GM12878 (cell line): ENCODE data around the gene UNC13B. TPM values are rescaled to one million over a fixed set of nuclear protein-coding genes. Genes with fewer than 3 reads are reported as not detected.

Source experiments
- ATAC-seq: fragments of 200-7000 bp; cut with Tn5 transposase; 3 replicates; pipeline ENCODE4 v1.9.1; 2020; ENCODE audit warnings: mild to moderate bottlenecking, moderate library complexity
- BruUV-seq: library from RNA; stranded (reverse); fragments of 400-500 nt; replicated peaks from 2 replicates; lab custom pipeline; 2021; lab: Mats Ljungman, UMichigan
- CTCF ChIA-PET: fragments of 300-600 bp; sonication (Branson Sonifier 250); formaldehyde crosslinking; extraction: SDS; loops from one replicate; lab custom pipeline; 2021; ENCODE audit warnings: inconsistent platforms; lab: Yijun Ruan, JAX
- POLR2A ChIA-PET: fragments of 350-600 bp; formaldehyde crosslinking; extraction: SDS; loops from one replicate; lab custom pipeline; 2021; ENCODE audit warnings: inconsistent platforms; lab: Charles Lee
- RAD21 ChIA-PET: fragments of 300-600 bp; sonication (Branson Sonifier 250); formaldehyde crosslinking; loops from one replicate; lab custom pipeline; 2023; ENCODE audit warnings: antibody characterized with exemption; ENCODE audit not compliant: unreplicated experiment; lab: Charles Lee
- SMC1A ChIA-PET: fragments of 300-600 bp; sonication (Branson Sonifier 250); formaldehyde crosslinking; loops from one replicate; lab custom pipeline; 2023; ENCODE audit not compliant: unreplicated experiment, uncharacterized antibody; lab: Charles Lee
- DNase-seq: peaks from one replicate; pipeline ENCODE4 v3.0.0-alpha.2; 2011; ENCODE audit warnings: low read depth, low spot score
- FAIRE-seq: peaks from 3 replicates; lab custom pipeline; 2011; peaks lifted over from hg19 to GRCh38; lab: Jason Lieb, UNC
- H2AFZ ChIP-seq: 2 replicates; pipeline ENCODE4 v1.6.0; 2011; ENCODE audit warnings: low read depth, low read length, control low read depth; ENCODE audit not compliant: control insufficient read depth
- H3K27ac ChIP-seq: 2 replicates; pipeline ENCODE4 v1.5.1; 2011; ENCODE audit warnings: control low read depth; ENCODE audit not compliant: control insufficient read depth, insufficient read depth
- H3K27me3 ChIP-seq, 2 experiments: replicated peaks in 1 of 2; 2 replicates each; pipeline versions ENCODE4 v1.6.0 to v1.6.1; 2011; ENCODE audit warnings: low read length in 1 of 2; ENCODE audit not compliant: control insufficient read depth in 2 of 2, insufficient read depth in 2 of 2
- H3K36me3 ChIP-seq, 2 experiments: 2 replicates each; pipeline ENCODE4 v1.5.1; 2011; ENCODE audit warnings: low read length in 1 of 2; ENCODE audit not compliant: control insufficient read depth in 2 of 2, insufficient read depth in 2 of 2
- H3K4me1 ChIP-seq: 2 replicates; pipeline ENCODE4 v1.6.1; 2011; ENCODE audit warnings: mild to moderate bottlenecking, low read length, moderate library complexity, mixed read lengths; ENCODE audit not compliant: control insufficient read depth, insufficient read depth
- H3K4me2 ChIP-seq: 2 replicates; pipeline ENCODE4 v1.6.0; 2011; ENCODE audit warnings: control low read depth; ENCODE audit not compliant: control insufficient read depth, insufficient read depth
- H3K4me3 ChIP-seq: fragments of 200-600 bp; sonication (generic); 2 replicates; pipeline ENCODE4 v1.5.1; 2016
- H3K79me2 ChIP-seq: 2 replicates; pipeline ENCODE4 v1.6.0; 2011; ENCODE audit warnings: low read length; ENCODE audit not compliant: control insufficient read depth, insufficient read depth
- H3K9ac ChIP-seq: 2 replicates; pipeline ENCODE4 v1.8.0; 2011; ENCODE audit warnings: low read length, control low read depth, mixed read lengths; ENCODE audit not compliant: control insufficient read depth, insufficient read depth
- H3K9me3 ChIP-seq: replicated peaks from 3 replicates; pipeline ENCODE4 v1.5.1; 2011; ENCODE audit warnings: mild to moderate bottlenecking, low read length; ENCODE audit not compliant: control insufficient read depth, insufficient read depth
- H4K20me1 ChIP-seq: 2 replicates; pipeline ENCODE4 v1.6.0; 2011; ENCODE audit not compliant: control insufficient read depth, insufficient read depth
- CBX5 ChIP-seq: sonication (generic); IDR thresholded peaks from 2 replicates; pipeline ENCODE4 v1.6.1; 2016; ENCODE audit warnings: low read depth, moderate library complexity, mild to moderate bottlenecking, inconsistent platforms
- CEBPB ChIP-seq, 2 experiments: fragments of 150-350 bp in 1 of 2; IDR thresholded peaks; 2 replicates each; pipeline ENCODE4 v1.6.1; 2012 to 2014; ENCODE audit warnings: low read depth in 2 of 2, low read length in 2 of 2, borderline replicate concordance in 1 of 2, inconsistent platforms in 1 of 2
- EP300 ChIP-seq, 2 experiments: fragments of 150-350 bp in 1 of 2; IDR thresholded peaks; 2 replicates each; pipeline ENCODE4 v1.6.1; 2011 to 2012; ENCODE audit warnings: low read depth in 2 of 2, low read length in 2 of 2, borderline replicate concordance in 1 of 2, improper control_type of control experiment in 1 of 2, inconsistent platforms in 1 of 2; ENCODE audit not compliant: control insufficient read depth in 1 of 2
- FOXM1 ChIP-seq: IDR thresholded peaks from 2 replicates; pipeline ENCODE4 v1.6.1; 2012; ENCODE audit warnings: low read depth, mild to moderate bottlenecking, inconsistent platforms, low read length, moderate library complexity
- GABPA ChIP-seq: IDR thresholded peaks from 2 replicates; pipeline ENCODE4 v1.6.1; 2014; ENCODE audit warnings: antibody characterized with exemption, low read depth, mild to moderate bottlenecking, inconsistent platforms
- MTA3 ChIP-seq: IDR thresholded peaks from 2 replicates; pipeline ENCODE4 v1.6.1; 2012; ENCODE audit warnings: low read length, inconsistent platforms, borderline replicate concordance
- MXI1 ChIP-seq: fragments of 150-350 bp; IDR thresholded peaks from 2 replicates; pipeline ENCODE4 v1.6.1; 2011; ENCODE audit warnings: low read depth, mild to moderate bottlenecking, inconsistent platforms, low read length, improper control_type of control experiment
- NRF1 ChIP-seq: conservative IDR thresholded peaks from 2 replicates; pipeline ENCODE4 v1.6.1; 2011; ENCODE audit warnings: mild to moderate bottlenecking, low read depth, low read length, improper control_type of control experiment
- POLR2A ChIP-seq: IDR thresholded peaks from 2 replicates; pipeline ENCODE4 v1.6.1; 2011; ENCODE audit warnings: low read depth, mild to moderate bottlenecking, low read length
- RAD21 ChIP-seq: IDR thresholded peaks from 2 replicates; pipeline ENCODE4 v1.6.1; 2011; ENCODE audit warnings: mild to moderate bottlenecking, low read depth, low read length, moderate library complexity; ENCODE audit not compliant: insufficient read depth
- RAD51 ChIP-seq: fragments of 450-650 bp; IDR thresholded peaks from 2 replicates; pipeline ENCODE4 v1.6.1; 2016; ENCODE audit warnings: moderate library complexity, mild to moderate bottlenecking, inconsistent platforms
- YBX1 ChIP-seq: fragments of 450-650 bp; IDR thresholded peaks from 2 replicates; pipeline ENCODE4 v1.6.1; 2016; ENCODE audit warnings: antibody characterized with exemption
- ZNF622 ChIP-seq: fragments of 450-650 bp; IDR thresholded peaks from 2 replicates; pipeline ENCODE4 v1.6.1; 2017; ENCODE audit warnings: mild to moderate bottlenecking, inconsistent platforms
- WGBS: methylation state at CpG from one replicate; pipeline ENCODE4 v1.1.6; 2016; ENCODE audit warnings: low lambda C conversion rate; ENCODE audit not compliant: insufficient replicate concordance, insufficient coverage; ENCODE audit errors: missing lambda C conversion rate; 5-methylcytosine and 5-hydroxymethylcytosine counted together
- in situ Hi-C: fragments of 300-500 bp; cut with MboI; formaldehyde crosslinking; loops from 9 replicates; pipeline ENCODE4 v1.14.3; 2018; ENCODE audit warnings: mixed read lengths
- intact Hi-C: fragments of 100-400 bp; cut with micrococcal nuclease; formaldehyde crosslinking; loops from one replicate; pipeline ENCODE4 v1.14.2; 2022; ENCODE audit not compliant: unreplicated experiment
- polyA plus RNA-seq, 11 experiments: library from polyadenylated mRNA; depleted of rRNA in 4 of 11; unstranded in 6 of 11; stranded (reverse) in 5 of 11; fragments of >200 nt; fragmentation: Nextera tagmentation in 4 of 11; fragmentation: Illumina TruSeq in 1 of 11; extraction: Ambion mirVana in 4 of 11; extraction: Trizol in 1 of 11; gene quantifications; 1 replicate in 1 of 11; 2 replicates in 10 of 11; pipeline versions ENCODE4 v1.2.1 to v1.2.3, GENCODE V29; 2011 to 2016; ENCODE audit warnings: inconsistent platforms in 2 of 11, missing spikeins in 2 of 11, low read depth in 1 of 11
- total RNA-seq, 4 experiments: library from RNA; depleted of rRNA in 3 of 4; stranded (reverse); fragments of >200 nt in 3 of 4; fragmentation: Illumina TruSeq in 1 of 4; extraction: Trizol in 1 of 4; gene quantifications; 2 replicates each; pipeline versions ENCODE4 v1.2.1 to v1.2.3, GENCODE V29; 2013 to 2021
- TF ChIP-seq, protein P1 (sequence below): fragments of 450-650 bp; formaldehyde crosslinking; IDR thresholded peaks from 2 replicates; pipeline ENCODE4 v1.4.0; 2022; ENCODE audit warnings: mild to moderate bottlenecking, moderate library complexity
- TF ChIP-seq, protein P2 (sequence below): IDR thresholded peaks from 2 replicates; pipeline ENCODE4 v1.6.1; 2012; ENCODE audit warnings: low read depth, low read length, improper control_type of control experiment
- TF ChIP-seq, protein P3 (sequence below): fragments of 450-650 bp; IDR thresholded peaks from 2 replicates; pipeline ENCODE4 v1.6.1; 2017; ENCODE audit warnings: low read depth, mild to moderate bottlenecking, moderate library complexity

Gene UNC13B
- total and polyA plus RNA-seq, 10 of the 15 experiments (the other 5 are each of a cell fraction or from before 2014, with no cell fraction given) = under 0.01 to 0.42 (median 0.06) TPM; not detected in 4

DNA sequence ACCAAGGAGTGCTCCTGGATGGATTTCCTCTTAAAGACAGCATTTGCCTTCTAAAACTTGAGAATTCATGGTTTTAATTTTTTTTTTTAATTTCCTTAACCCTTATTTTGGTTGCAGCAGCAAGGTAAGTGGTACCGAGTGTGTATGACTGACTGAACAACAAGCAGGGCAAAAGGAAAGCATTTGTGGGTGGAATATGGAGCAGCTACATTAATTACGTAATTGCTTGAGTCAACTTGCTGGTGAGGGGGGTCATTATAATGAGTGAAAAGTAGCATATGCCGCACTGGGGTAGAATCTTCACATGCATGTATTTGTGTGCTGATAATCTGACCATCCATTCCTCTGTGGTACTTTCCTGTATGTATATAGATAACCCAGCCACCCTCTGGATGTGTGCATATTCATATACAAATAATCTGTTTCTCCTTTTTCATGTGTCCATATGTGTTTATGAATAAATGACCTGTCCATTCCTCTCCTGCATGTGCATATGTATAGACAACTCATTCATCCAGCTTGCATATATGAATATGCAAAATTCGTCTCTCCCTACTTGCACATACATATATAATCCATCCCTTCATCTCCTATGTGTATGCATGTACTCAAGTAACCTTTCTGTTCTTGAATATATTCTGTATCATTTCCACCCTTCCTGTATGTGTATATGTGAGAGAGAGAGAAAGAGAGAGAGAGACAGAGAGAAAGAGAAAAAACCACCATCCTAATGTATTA, 180.6 kb downstream of the UNC13B start:
- CTCF ChIA-PET = no interaction called here

More for the DNA sequence above, 180.6 kb downstream of the UNC13B start:
- no peak for TF ChIP-seq POLR2A
- no peak for TF ChIP-seq RAD21
- TF ChIP-seq MTA3 = no peak
- TF ChIP-seq, protein P1, sequence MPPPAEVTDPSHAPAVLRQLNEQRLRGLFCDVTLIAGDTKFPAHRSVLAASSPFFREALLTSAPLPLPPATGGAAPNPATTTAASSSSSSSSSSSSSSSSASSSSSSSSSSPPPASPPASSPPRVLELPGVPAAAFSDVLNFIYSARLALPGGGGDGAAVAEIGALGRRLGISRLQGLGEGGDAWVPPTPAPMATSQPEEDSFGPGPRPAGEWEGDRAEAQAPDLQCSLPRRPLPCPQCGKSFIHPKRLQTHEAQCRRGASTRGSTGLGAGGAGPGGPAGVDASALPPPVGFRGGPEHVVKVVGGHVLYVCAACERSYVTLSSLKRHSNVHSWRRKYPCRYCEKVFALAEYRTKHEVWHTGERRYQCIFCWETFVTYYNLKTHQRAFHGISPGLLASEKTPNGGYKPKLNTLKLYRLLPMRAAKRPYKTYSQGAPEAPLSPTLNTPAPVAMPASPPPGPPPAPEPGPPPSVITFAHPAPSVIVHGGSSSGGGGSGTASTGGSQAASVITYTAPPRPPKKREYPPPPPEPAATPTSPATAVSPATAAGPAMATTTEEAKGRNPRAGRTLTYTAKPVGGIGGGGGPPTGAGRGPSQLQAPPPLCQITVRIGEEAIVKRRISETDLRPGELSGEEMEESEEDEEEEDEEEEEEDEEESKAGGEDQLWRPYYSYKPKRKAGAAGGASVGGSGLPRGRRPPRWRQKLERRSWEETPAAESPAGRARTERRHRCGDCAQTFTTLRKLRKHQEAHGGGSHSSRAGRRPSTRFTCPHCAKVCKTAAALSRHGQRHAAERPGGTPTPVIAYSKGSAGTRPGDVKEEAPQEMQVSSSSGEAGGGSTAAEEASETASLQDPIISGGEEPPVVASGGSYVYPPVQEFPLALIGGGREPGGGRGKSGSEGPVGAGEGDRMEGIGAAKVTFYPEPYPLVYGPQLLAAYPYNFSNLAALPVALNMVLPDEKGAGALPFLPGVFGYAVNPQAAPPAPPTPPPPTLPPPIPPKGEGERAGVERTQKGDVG (CRISPR knock-in tag) = no peak
- no peak for TF ChIP-seq NRF1
- TF ChIP-seq, protein P2, sequence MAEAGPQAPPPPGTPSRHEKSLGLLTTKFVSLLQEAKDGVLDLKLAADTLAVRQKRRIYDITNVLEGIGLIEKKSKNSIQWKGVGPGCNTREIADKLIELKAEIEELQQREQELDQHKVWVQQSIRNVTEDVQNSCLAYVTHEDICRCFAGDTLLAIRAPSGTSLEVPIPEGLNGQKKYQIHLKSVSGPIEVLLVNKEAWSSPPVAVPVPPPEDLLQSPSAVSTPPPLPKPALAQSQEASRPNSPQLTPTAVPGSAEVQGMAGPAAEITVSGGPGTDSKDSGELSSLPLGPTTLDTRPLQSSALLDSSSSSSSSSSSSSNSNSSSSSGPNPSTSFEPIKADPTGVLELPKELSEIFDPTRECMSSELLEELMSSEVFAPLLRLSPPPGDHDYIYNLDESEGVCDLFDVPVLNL = no peak
- no peak for TF ChIP-seq ZNF622
- TF ChIP-seq EP300 (IDR thresholded peaks at IDR 0.05; ENCODE audit: borderline replicate concordance in 1 of 2, control insufficient read depth in 1 of 2, low read depth in 2 of 2, low read length in 2 of 2) = no peak
- TF ChIP-seq YBX1 = no peak
- TF ChIP-seq MXI1 = no peak
- no peak for TF ChIP-seq CBX5
- TF ChIP-seq, protein P3, sequence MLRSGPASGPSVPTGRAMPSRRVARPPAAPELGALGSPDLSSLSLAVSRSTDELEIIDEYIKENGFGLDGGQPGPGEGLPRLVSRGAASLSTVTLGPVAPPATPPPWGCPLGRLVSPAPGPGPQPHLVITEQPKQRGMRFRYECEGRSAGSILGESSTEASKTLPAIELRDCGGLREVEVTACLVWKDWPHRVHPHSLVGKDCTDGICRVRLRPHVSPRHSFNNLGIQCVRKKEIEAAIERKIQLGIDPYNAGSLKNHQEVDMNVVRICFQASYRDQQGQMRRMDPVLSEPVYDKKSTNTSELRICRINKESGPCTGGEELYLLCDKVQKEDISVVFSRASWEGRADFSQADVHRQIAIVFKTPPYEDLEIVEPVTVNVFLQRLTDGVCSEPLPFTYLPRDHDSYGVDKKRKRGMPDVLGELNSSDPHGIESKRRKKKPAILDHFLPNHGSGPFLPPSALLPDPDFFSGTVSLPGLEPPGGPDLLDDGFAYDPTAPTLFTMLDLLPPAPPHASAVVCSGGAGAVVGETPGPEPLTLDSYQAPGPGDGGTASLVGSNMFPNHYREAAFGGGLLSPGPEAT = no peak
- TF ChIP-seq CEBPB (IDR thresholded peaks at IDR 0.05; ENCODE audit: borderline replicate concordance in 1 of 2, low read depth in 2 of 2, low read length in 2 of 2) = no peak
- TF ChIP-seq FOXM1 = no peak
- TF ChIP-seq GABPA = no peak
- TF ChIP-seq RAD51 = no peak
- H2AFZ ChIP-seq = no peak overlapping the region
- H3K36me3 ChIP-seq = no peaks in the 10 kb centered on the region
- no peak for DNase-seq
- ChIA-PET RAD21 (no interaction called here), SMC1A (no interaction called here), POLR2A (no interaction called here)
- ATAC-seq = no peak
- in situ Hi-C loops = no loop called here
- no TSS peak for BruUV-seq
- H3K27ac ChIP-seq = no peak overlapping the region
- no peaks in the 10 kb centered on the region for H3K79me2 ChIP-seq
- WGBS = 31% methylated on average over 4 of the region's 4 CpGs
- H3K4me3 ChIP-seq = no peak overlapping the region
- H4K20me1 ChIP-seq = no peaks in the 10 kb centered on the region
- H3K4me2 ChIP-seq = no peak overlapping the region
- H3K9me3 ChIP-seq = no peaks in the 10 kb centered on the region
- H3K4me1 ChIP-seq = peaks cover 4% of the 10 kb centered on the region; the same call in 1 of the 2 replicates
- FAIRE-seq = no peak
- no peaks in the 10 kb centered on the region for H3K27me3 ChIP-seq
- intact Hi-C loops = no loop called here
- H3K9ac ChIP-seq = no peak overlapping the region
